ENCODE results near the gene SNCB.

- TF ChIP-seq, protein P1, sequence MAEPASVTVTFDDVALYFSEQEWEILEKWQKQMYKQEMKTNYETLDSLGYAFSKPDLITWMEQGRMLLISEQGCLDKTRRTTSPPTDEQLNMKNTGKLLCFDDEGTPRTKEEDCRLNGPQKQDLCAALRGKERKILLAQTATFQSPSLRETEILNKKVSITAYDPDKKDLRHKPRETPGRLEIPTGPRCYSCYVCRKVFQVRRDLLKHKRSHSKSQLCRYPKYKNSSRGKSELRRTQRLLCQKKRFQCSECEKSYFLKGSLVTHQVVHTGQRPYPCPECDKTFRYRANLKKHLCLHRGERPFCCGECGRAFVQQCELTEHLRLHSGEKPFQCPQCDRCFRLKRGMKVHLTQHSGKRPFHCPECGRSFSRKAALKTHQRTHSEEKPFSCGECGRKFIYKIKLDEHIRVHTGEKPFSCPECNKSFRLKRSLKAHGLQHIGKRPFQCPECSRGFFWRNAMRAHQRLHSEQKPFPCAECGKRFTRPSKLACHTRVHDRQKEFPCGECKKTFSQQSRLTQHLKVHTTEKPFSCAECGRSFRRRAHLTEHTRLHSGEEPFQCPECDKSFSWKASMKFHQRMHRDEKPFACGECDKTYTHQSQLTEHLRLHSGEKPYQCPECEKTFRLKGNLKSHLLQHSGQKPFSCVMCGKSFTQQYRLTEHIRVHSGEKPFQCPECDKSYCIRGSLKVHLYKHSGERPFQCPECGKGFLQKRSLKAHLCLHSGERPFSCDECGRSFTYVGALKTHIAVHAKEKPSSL (CRISPR knock-in tag; conservative IDR thresholded peaks at IDR 0.05): no peak
- no peak for TF ChIP-seq HMGXB4 (CRISPR knock-in tag; IDR thresholded peaks at IDR 0.05)
- TF ChIP-seq, protein P2, sequence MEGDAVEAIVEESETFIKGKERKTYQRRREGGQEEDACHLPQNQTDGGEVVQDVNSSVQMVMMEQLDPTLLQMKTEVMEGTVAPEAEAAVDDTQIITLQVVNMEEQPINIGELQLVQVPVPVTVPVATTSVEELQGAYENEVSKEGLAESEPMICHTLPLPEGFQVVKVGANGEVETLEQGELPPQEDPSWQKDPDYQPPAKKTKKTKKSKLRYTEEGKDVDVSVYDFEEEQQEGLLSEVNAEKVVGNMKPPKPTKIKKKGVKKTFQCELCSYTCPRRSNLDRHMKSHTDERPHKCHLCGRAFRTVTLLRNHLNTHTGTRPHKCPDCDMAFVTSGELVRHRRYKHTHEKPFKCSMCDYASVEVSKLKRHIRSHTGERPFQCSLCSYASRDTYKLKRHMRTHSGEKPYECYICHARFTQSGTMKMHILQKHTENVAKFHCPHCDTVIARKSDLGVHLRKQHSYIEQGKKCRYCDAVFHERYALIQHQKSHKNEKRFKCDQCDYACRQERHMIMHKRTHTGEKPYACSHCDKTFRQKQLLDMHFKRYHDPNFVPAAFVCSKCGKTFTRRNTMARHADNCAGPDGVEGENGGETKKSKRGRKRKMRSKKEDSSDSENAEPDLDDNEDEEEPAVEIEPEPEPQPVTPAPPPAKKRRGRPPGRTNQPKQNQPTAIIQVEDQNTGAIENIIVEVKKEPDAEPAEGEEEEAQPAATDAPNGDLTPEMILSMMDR (IDR thresholded peaks at IDR 0.05): no peak
- TF ChIP-seq, protein P3, sequence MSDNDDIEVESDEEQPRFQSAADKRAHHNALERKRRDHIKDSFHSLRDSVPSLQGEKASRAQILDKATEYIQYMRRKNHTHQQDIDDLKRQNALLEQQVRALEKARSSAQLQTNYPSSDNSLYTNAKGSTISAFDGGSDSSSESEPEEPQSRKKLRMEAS (CRISPR knock-in tag; IDR thresholded peaks at IDR 0.05): no peak
- TF ChIP-seq SP1 (CRISPR knock-in tag; conservative IDR thresholded peaks at IDR 0.05): no peak
- no peak for TF ChIP-seq TEAD4 (CRISPR knock-in tag; IDR thresholded peaks at IDR 0.05)
Measured at GRCh38 chr5:176621661-176622079, 8.7 kb downstream of the SNCB start.
